ENCODE data around the gene CYTH2. TPM values are rescaled to one million over a fixed set of nuclear protein-coding genes. Genes with fewer than 3 reads are reported as not detected.
A peak's percentile ranks its signal among the peaks of the same experiment; 100 is the strongest.

CYTH2 gene
- total RNA-seq, 1 experiment from 2014 or later: 87.4 TPM

GRCh38 chr19:48451624-48452023 is 17.5 kb upstream of the CYTH2 start:
- no peak for DNase-seq (ENCODE audit: low spot score)
- in situ Hi-C loops (cut with HindIII; ENCODE audit: low sequenced_read_pairs): no loop called here

GRCh38 chr19:48452289-48453190 is 16.6 kb upstream of the CYTH2 start:
- DNase-seq (ENCODE audit: low spot score): no peak
- in situ Hi-C loops (cut with HindIII; ENCODE audit: low sequenced_read_pairs): no loop called here

- DNase-seq (ENCODE audit: low spot score): peak; percentile 40
- in situ Hi-C loops (cut with HindIII; ENCODE audit: low sequenced_read_pairs): no loop called here
Measured at GRCh38 chr19:48454150-48454730, 14.9 kb upstream of the CYTH2 start.

GRCh38 chr19:48455171-48455907 is 13.8 kb upstream of the CYTH2 start, which contains the start of gene KCNJ14:
Gene KCNJ14 (plus strand): TSS chr19:48455574. CDS start chr19:48461725, 6,151 bp downstream.
- peak; percentile 23 for DNase-seq (ENCODE audit: low spot score)
- in situ Hi-C loops (cut with HindIII; ENCODE audit: low sequenced_read_pairs): no loop called here

- in situ Hi-C loops (cut with HindIII; ENCODE audit: low sequenced_read_pairs): no loop called here
Measured at GRCh38 chr19:48455908-48456562, 13.1 kb upstream of the CYTH2 start.

GRCh38 chr19:48456864-48457263 is 12.3 kb upstream of the CYTH2 start:
- DNase-seq (ENCODE audit: low spot score): no peak
- in situ Hi-C loops (cut with HindIII; ENCODE audit: low sequenced_read_pairs): no loop called here

More at GRCh38 chr19:48455908-48456562, 13.1 kb upstream of the CYTH2 start:
- no peak for DNase-seq (ENCODE audit: low spot score)

GRCh38 chr19:48458016-48458415 is 11.2 kb upstream of the CYTH2 start:
- no peak for DNase-seq (ENCODE audit: low spot score)
- in situ Hi-C loops (cut with HindIII; ENCODE audit: low sequenced_read_pairs): no loop called here

GRCh38 chr19:48461651-48461981 is 7.6 kb upstream of the CYTH2 start:
- in situ Hi-C loops (cut with HindIII; ENCODE audit: low sequenced_read_pairs): no loop called here
- DNase-seq (ENCODE audit: low spot score): no peak

GRCh38 chr19:48461982-48462655 is 7.0 kb upstream of the CYTH2 start:
- in situ Hi-C loops (cut with HindIII; ENCODE audit: low sequenced_read_pairs): no loop called here

GRCh38 chr19:48465215-48465614 is 4.0 kb upstream of the CYTH2 start:
- in situ Hi-C loops (cut with HindIII; ENCODE audit: low sequenced_read_pairs): no loop called here
- no peak for DNase-seq (ENCODE audit: low spot score)

More at GRCh38 chr19:48461982-48462655, 7.0 kb upstream of the CYTH2 start:
- DNase-seq (ENCODE audit: low spot score): no peak

GRCh38 chr19:48466561-48467325 is 2.4 kb upstream of the CYTH2 start:
- in situ Hi-C loops (cut with HindIII; ENCODE audit: low sequenced_read_pairs): no loop called here
- DNase-seq (ENCODE audit: low spot score): no peak

GRCh38 chr19:48468772-48469288 is 339 bp upstream of the CYTH2 start:
- in situ Hi-C loops (cut with HindIII; ENCODE audit: low sequenced_read_pairs): no loop called here
- DNase-seq (ENCODE audit: low spot score): peak; percentile 100

GRCh38 chr19:48469934-48470680 is 938 bp downstream of the CYTH2 start:
- in situ Hi-C loops (cut with HindIII; ENCODE audit: low sequenced_read_pairs): no loop called here
- DNase-seq (ENCODE audit: low spot score): no peak

- in situ Hi-C loops (cut with HindIII; ENCODE audit: low sequenced_read_pairs): no loop called here
- DNase-seq (ENCODE audit: low spot score): no peak
Measured at GRCh38 chr19:48470856-48471255, 1.7 kb downstream of the CYTH2 start.

GRCh38 chr19:48471836-48472235 is 2.7 kb downstream of the CYTH2 start:
- in situ Hi-C loops (cut with HindIII; ENCODE audit: low sequenced_read_pairs): no loop called here
- no peak for DNase-seq (ENCODE audit: low spot score)

- DNase-seq (ENCODE audit: low spot score): no peak
- in situ Hi-C loops (cut with HindIII; ENCODE audit: low sequenced_read_pairs): no loop called here
Measured at GRCh38 chr19:48473161-48473966, 4.2 kb downstream of the CYTH2 start.
